ENCODE measurements around the gene DCDC2C. TPM values are rescaled to one million over a fixed set of nuclear protein-coding genes. Genes with fewer than 3 reads are reported as not detected.

DCDC2C gene
- total and polyA plus RNA-seq, 10 donors = 0.03 to 0.22 TPM; not detected in 8

GRCh38 chr2:3704692-3705091 lies 1.3 kb downstream of the DCDC2C start:
- peaks cover 0 to 4% (median 0%) of the 10 kb centered on the region in 8 donors for H3K9me3 ChIP-seq
- TF ChIP-seq POLR2AphosphoS5 (IDR thresholded peaks at IDR 0.05) (no peak), CTCF (IDR thresholded peaks at IDR 0.05 in 8 of 11, conservative IDR thresholded peaks at IDR 0.05 in 3 of 11) (no peak), POLR2A (IDR thresholded peaks at IDR 0.05) (no peak)
- intact Hi-C loops (cut with DNase I; ENCODE audit: low total_unique reads) = no loop called here
- 44 to 72% (median 65%) methylated on average over 3 to 6 of the region's 6 CpGs for WGBS, 5 donors
- H3K4me1 ChIP-seq = peaks cover 0 to 6% (median 2%) of the 10 kb centered on the region in 6 donors
- H3K27me3 ChIP-seq (replicated peaks in 1 of 7) = peaks cover 0 to 65% (median 21%) of the 10 kb centered on the region in 7 donors
- no peak overlapping the region for H3K4me3 ChIP-seq
- DNase-seq = no peak
- no peaks in the 10 kb centered on the region for H3K36me3 ChIP-seq
- no peak overlapping the region for H3K27ac ChIP-seq

GRCh38 chr2:3705782-3706181 lies 2.4 kb downstream of the DCDC2C start:
- no peak overlapping the region for H3K4me3 ChIP-seq
- intact Hi-C loops (cut with DNase I; ENCODE audit: low total_unique reads) = no loop called here
- peaks cover 0 to 62% (median 21%) of the 10 kb centered on the region in 7 donors for H3K27me3 ChIP-seq (replicated peaks in 1 of 7)
- WGBS, 5 donors = 35 to 53% (median 41%) methylated on average over 2 of the region's 2 CpGs
- peaks cover 0 to 4% (median 0%) of the 10 kb centered on the region in 8 donors for H3K9me3 ChIP-seq
- TF ChIP-seq POLR2A (IDR thresholded peaks at IDR 0.05) = no peak
- no peak for TF ChIP-seq POLR2AphosphoS5 (IDR thresholded peaks at IDR 0.05)
- no peak for TF ChIP-seq CTCF (IDR thresholded peaks at IDR 0.05 in 8 of 11, conservative IDR thresholded peaks at IDR 0.05 in 3 of 11)
- H3K36me3 ChIP-seq = no peaks in the 10 kb centered on the region
- no peak overlapping the region for H3K27ac ChIP-seq
- no peak for DNase-seq
- H3K4me1 ChIP-seq = peaks cover 0 to 6% (median 2%) of the 10 kb centered on the region in 6 donors

GRCh38 chr2:3706892-3707291 lies 3.5 kb downstream of the DCDC2C start:
- TF ChIP-seq POLR2AphosphoS5 (IDR thresholded peaks at IDR 0.05) (no peak), POLR2A (IDR thresholded peaks at IDR 0.05) (no peak), CTCF (IDR thresholded peaks at IDR 0.05 in 8 of 11, conservative IDR thresholded peaks at IDR 0.05 in 3 of 11) (no peak)
- no peak overlapping the region for H3K27ac ChIP-seq

GRCh38 chr2:3708576-3708975 lies 5.2 kb downstream of the DCDC2C start:
- intact Hi-C loops (cut with DNase I; ENCODE audit: low total_unique reads) = no loop called here
- 90 to 97% (median 91%) methylated on average over 4 of the region's 4 CpGs for WGBS, 5 donors
- Histone ChIP-seq H3K4me1 (peaks cover 0 to 5% (median 2%) of the 10 kb centered on the region in 6 donors), H3K27me3 (replicated peaks in 1 of 7) (peaks cover 0 to 35% (median 8%) of the 10 kb centered on the region in 7 donors), H3K4me3 (no peak overlapping the region), H3K36me3 (no peaks in the 10 kb centered on the region), H3K9me3 (peaks cover 0 to 6% (median 0%) of the 10 kb centered on the region in 8 donors), H3K27ac (no peak overlapping the region)
- DNase-seq = no peak
- TF ChIP-seq CTCF (IDR thresholded peaks at IDR 0.05 in 8 of 11, conservative IDR thresholded peaks at IDR 0.05 in 3 of 11) (no peak), POLR2AphosphoS5 (IDR thresholded peaks at IDR 0.05) (no peak), POLR2A (IDR thresholded peaks at IDR 0.05) (no peak)

More at GRCh38 chr2:3706892-3707291, 3.5 kb downstream of the DCDC2C start:
- 76 to 92% (median 84%) methylated on average over 5 of the region's 5 CpGs for WGBS, 5 donors
- intact Hi-C loops (cut with DNase I; ENCODE audit: low total_unique reads) = no loop called here
- peaks cover 0 to 6% (median 2%) of the 10 kb centered on the region in 6 donors for H3K4me1 ChIP-seq
- H3K36me3 ChIP-seq = no peaks in the 10 kb centered on the region
- H3K4me3 ChIP-seq = no peak overlapping the region
- H3K27me3 ChIP-seq (replicated peaks in 1 of 7) = peaks cover 0 to 51% (median 21%) of the 10 kb centered on the region in 7 donors
- no peak for DNase-seq
- H3K9me3 ChIP-seq = peaks cover 0 to 7% (median 0%) of the 10 kb centered on the region in 8 donors

Data from spleen (tissue), 11 donors.